ENCODE data around the gene LCORL.

GRCh38 chr4:17851959-17852358, 169.6 kb downstream of the LCORL start:
- no peak for TF ChIP-seq CTCF (conservative IDR thresholded peaks at IDR 0.05)
- TF ChIP-seq EZH2 (IDR thresholded peaks at IDR 0.05; ENCODE audit: low read depth), result no peak

Measured in PC-9 (cell line).